Measurements from ENCODE around the gene AKAP13.

The AKAP13 gene

DNA sequence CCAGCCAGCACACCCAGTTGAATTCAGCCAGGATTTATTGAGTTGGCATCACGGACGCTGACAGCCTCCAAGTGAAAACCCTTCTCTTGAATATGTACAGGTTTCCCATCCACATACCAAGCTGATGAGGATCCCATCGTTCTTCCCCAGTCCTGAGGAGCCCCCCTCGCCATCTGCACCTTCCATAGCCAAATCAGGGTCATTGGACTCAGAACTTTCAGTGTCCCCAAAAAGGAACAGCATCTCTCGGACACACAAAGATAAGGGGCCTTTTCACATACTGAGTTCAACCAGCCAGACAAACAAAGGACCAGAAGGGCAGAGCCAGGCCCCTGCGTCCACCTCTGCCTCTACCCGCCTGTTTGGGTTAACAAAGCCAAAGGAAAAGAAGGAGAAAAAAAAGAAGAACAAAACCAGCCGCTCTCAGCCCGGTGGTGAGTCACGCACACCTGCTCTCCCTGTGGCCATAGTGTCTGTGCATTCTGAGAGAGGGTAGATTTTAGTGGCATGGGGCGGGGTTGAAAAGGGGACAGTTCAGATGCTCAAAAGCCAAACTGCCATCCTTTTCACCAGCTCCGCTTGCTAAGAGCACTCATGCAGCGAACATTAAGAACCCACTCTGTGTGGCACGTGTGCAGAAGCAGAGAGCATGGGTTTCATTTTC, 363.1 kb downstream of the AKAP13 start:
- no peak overlapping the region for H3K27ac ChIP-seq (ENCODE audit: low read length)
- no peak for DNase-seq (ENCODE audit: low read depth, low spot score)
- H3K36me3 ChIP-seq (ENCODE audit: control insufficient read depth, insufficient read depth, low read length): peaks cover 11% of the 10 kb centered on the region; the same call in 1 of the 2 replicates
- H3K4me3 ChIP-seq (ENCODE audit: low read length): no peak overlapping the region
- WGBS (ENCODE audit: insufficient coverage, insufficient read length): no CpG with 5 or more reads among the region's 14 CpGs
- H3K4me1 ChIP-seq (ENCODE audit: control insufficient read depth, insufficient read depth, low read length): peaks cover 3% of the 10 kb centered on the region; the same call in 1 of the 2 replicates
- no peaks in the 10 kb centered on the region for H3K9me3 ChIP-seq (ENCODE audit: control insufficient read depth, insufficient read depth, low read length)
- H3K27me3 ChIP-seq (ENCODE audit: control insufficient read depth, insufficient read depth, low read length): no peaks in the 10 kb centered on the region

- peaks cover 6% of the 10 kb centered on the region for H3K4me1 ChIP-seq (ENCODE audit: control insufficient read depth, insufficient read depth, low read length)
- H3K9me3 ChIP-seq (ENCODE audit: control insufficient read depth, insufficient read depth, low read length): no peaks in the 10 kb centered on the region
- no peaks in the 10 kb centered on the region for H3K27me3 ChIP-seq (ENCODE audit: control insufficient read depth, insufficient read depth, low read length)
- H3K4me3 ChIP-seq (ENCODE audit: low read length): no peak overlapping the region
- no peak for DNase-seq (ENCODE audit: low read depth, low spot score)
- H3K36me3 ChIP-seq (ENCODE audit: control insufficient read depth, insufficient read depth, low read length): peaks cover 13% of the 10 kb centered on the region
- no peak overlapping the region for H3K27ac ChIP-seq (ENCODE audit: low read length)
- no CpG with 5 or more reads among the region's 10 CpGs for WGBS (ENCODE audit: insufficient coverage, insufficient read length)
Observed at GRCh38 chr15:85744579-85744978, 364.2 kb downstream of the AKAP13 start.

DNA sequence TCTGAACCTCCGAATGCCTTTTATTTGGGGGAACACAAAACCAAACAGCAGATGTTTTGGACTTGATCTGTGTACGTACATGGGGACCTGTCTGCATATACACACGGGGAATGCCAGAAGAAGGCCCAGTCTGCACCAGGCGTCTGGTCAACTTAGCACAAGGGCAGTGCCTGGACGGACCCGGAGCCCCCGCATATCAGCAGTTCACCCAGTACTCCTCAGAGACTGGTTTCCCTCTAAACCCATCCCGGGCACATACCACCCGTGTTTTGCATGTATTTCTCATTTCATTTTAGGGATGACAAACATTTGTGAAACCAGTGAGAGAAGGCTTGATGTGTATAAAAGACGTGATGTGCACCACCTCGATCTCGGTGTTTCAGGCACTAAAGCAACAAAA, 364.6 kb downstream of the AKAP13 start:
- H3K27ac ChIP-seq (ENCODE audit: low read length): no peak overlapping the region
- WGBS (ENCODE audit: insufficient coverage, insufficient read length): no CpG with 5 or more reads among the region's 12 CpGs
- H3K4me1 ChIP-seq (ENCODE audit: control insufficient read depth, insufficient read depth, low read length): peaks cover 6% of the 10 kb centered on the region
- H3K36me3 ChIP-seq (ENCODE audit: control insufficient read depth, insufficient read depth, low read length): peaks cover 13% of the 10 kb centered on the region
- no peak for DNase-seq (ENCODE audit: low read depth, low spot score)
- H3K9me3 ChIP-seq (ENCODE audit: control insufficient read depth, insufficient read depth, low read length): no peaks in the 10 kb centered on the region
- H3K27me3 ChIP-seq (ENCODE audit: control insufficient read depth, insufficient read depth, low read length): no peaks in the 10 kb centered on the region
- H3K4me3 ChIP-seq (ENCODE audit: low read length): no peak overlapping the region

- Histone ChIP-seq H3K4me1 (ENCODE audit: control insufficient read depth, insufficient read depth, low read length) (peaks cover 10% of the 10 kb centered on the region), H3K27me3 (ENCODE audit: control insufficient read depth, insufficient read depth, low read length) (no peaks in the 10 kb centered on the region), H3K9me3 (ENCODE audit: control insufficient read depth, insufficient read depth, low read length) (no peaks in the 10 kb centered on the region), H3K36me3 (ENCODE audit: control insufficient read depth, insufficient read depth, low read length) (peaks cover 13% of the 10 kb centered on the region), H3K4me3 (ENCODE audit: low read length) (no peak overlapping the region), H3K27ac (ENCODE audit: low read length) (no peak overlapping the region)
- no peak for DNase-seq (ENCODE audit: low read depth, low spot score)
- WGBS (ENCODE audit: insufficient coverage, insufficient read length): no CpG with 5 or more reads among the region's 14 CpGs
Observed at GRCh38 chr15:85745525-85746150, 365.2 kb downstream of the AKAP13 start.

DNA sequence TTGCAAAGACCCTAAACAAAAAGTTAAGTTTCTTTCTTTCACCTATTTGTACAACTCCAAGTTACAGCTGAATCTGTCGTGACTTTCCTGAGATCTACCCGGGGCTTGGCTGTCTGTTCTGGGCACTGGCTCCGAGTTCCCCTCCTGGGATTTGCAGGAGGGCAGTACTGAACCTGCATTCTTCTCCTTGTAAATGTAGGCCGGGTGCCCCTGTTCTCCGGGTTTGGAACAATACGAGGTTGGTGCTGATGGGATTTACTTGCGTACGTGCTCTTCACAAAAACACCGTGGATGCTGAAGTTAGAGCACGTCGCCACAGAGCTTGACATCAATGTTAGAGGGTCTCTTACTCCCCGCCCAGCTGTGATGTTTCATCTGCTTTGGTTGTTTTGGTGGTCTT, 366.2 kb downstream of the AKAP13 start:
- Histone ChIP-seq H3K27me3 (ENCODE audit: control insufficient read depth, insufficient read depth, low read length) (no peaks in the 10 kb centered on the region), H3K36me3 (ENCODE audit: control insufficient read depth, insufficient read depth, low read length) (peaks cover 13% of the 10 kb centered on the region), H3K9me3 (ENCODE audit: control insufficient read depth, insufficient read depth, low read length) (no peaks in the 10 kb centered on the region), H3K27ac (ENCODE audit: low read length) (no peak overlapping the region), H3K4me1 (ENCODE audit: control insufficient read depth, insufficient read depth, low read length) (peaks cover 11% of the 10 kb centered on the region), H3K4me3 (ENCODE audit: low read length) (no peak overlapping the region)
- WGBS (ENCODE audit: insufficient coverage, insufficient read length): no CpG with 5 or more reads among the region's 12 CpGs
- no peak for DNase-seq (ENCODE audit: low read depth, low spot score)

DNA sequence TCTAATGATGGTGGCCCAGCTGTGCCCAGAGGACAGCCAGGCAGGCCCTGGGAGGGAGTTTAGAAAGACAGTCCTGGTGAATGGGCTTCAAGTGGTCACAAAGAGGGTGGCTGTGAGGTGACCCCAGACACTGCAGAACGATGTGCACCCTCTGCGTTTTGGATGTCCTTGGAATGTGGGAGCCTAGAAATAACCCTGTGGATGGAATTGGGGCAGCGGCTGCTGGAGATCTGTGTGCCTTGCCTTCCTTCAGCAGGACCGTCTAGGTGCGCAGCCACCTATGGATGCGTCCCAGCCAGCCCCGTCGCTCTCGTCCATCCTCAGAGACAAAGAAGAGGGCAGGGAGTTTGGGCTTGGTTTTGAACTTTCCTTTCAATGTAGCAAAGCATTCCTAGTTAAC, 367.8 kb downstream of the AKAP13 start:
- Histone ChIP-seq H3K27me3 (ENCODE audit: control insufficient read depth, insufficient read depth, low read length) (no peaks in the 10 kb centered on the region), H3K4me1 (ENCODE audit: control insufficient read depth, insufficient read depth, low read length) (peaks cover 14% of the 10 kb centered on the region), H3K27ac (ENCODE audit: low read length) (no peak overlapping the region), H3K9me3 (ENCODE audit: control insufficient read depth, insufficient read depth, low read length) (no peaks in the 10 kb centered on the region), H3K36me3 (ENCODE audit: control insufficient read depth, insufficient read depth, low read length) (peaks cover 13% of the 10 kb centered on the region), H3K4me3 (ENCODE audit: low read length) (no peak overlapping the region)
- WGBS (ENCODE audit: insufficient coverage, insufficient read length): no CpG with 5 or more reads among the region's 9 CpGs
- DNase-seq (ENCODE audit: low read depth, low spot score): no peak

GRCh38 chr15:85748729-85749128, 368.3 kb downstream of the AKAP13 start:
- no peak overlapping the region for H3K27ac ChIP-seq (ENCODE audit: low read length)
- H3K27me3 ChIP-seq (ENCODE audit: control insufficient read depth, insufficient read depth, low read length): no peaks in the 10 kb centered on the region
- H3K36me3 ChIP-seq (ENCODE audit: control insufficient read depth, insufficient read depth, low read length): peaks cover 13% of the 10 kb centered on the region
- whole genome bisulfite sequencing (ENCODE audit: insufficient coverage, insufficient read length): no CpG with 5 or more reads among the region's 11 CpGs
- DNase-seq (ENCODE audit: low read depth, low spot score): peak; percentile 35
- H3K4me1 ChIP-seq (ENCODE audit: control insufficient read depth, insufficient read depth, low read length): peaks cover 14% of the 10 kb centered on the region
- no peaks in the 10 kb centered on the region for H3K9me3 ChIP-seq (ENCODE audit: control insufficient read depth, insufficient read depth, low read length)
- H3K4me3 ChIP-seq (ENCODE audit: low read length): no peak overlapping the region

DNA sequence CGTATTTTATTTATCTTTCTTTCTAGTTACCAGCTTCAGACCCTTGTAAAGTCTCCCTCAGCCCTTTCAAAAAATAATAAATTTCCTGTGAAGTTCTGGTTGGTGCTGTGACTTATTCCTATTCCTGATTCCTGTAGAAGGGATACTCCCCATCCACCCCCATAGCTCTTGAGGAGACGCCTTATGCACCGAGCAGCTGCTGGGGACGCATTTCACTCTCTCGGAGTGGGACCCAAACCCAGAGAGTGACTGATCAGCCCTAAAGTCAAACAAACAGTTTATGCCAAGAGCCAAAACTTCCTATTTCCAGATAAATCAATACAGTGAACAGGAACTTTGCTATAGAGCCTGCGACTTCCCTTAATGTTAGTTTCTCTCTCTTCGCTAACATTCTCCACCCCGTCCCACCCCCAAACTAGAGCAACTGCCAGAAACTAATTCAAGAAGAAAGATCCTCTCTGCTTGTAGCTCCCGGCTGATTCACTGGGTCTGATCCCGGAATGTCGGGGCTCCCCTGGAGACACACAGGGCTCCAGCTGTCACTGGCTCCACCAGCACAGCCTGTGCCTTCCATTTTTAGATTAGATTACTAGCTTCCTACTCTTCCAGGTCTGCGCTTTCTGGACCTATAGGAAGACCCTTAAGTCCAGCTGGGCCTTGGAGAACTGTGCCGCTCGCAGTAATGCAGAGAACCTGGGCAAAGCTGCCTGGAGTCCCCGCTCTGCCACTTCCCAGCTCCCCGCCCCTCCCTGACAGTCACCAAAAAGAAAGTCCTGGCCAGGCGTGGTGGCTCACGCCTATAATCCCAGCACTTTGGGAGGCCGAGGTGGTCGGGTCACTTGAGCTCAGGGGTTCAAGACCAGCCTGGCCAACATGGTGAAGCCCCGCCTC, 369.1 kb downstream of the AKAP13 start:
- no peak overlapping the region for H3K4me3 ChIP-seq (ENCODE audit: low read length)
- H3K27ac ChIP-seq (ENCODE audit: low read length): no peak overlapping the region

GRCh38 chr15:85750319-85751290, 370.2 kb downstream of the AKAP13 start:
- no peaks in the 10 kb centered on the region for H3K27me3 ChIP-seq (ENCODE audit: control insufficient read depth, insufficient read depth, low read length)
- DNase-seq (ENCODE audit: low read depth, low spot score): no peak
- H3K9me3 ChIP-seq (ENCODE audit: control insufficient read depth, insufficient read depth, low read length): no peaks in the 10 kb centered on the region
- no peak overlapping the region for H3K27ac ChIP-seq (ENCODE audit: low read length)
- H3K4me1 ChIP-seq (ENCODE audit: control insufficient read depth, insufficient read depth, low read length): peaks cover 14% of the 10 kb centered on the region
- no CpG with 5 or more reads among the region's 27 CpGs for WGBS (ENCODE audit: insufficient coverage, insufficient read length)
- H3K4me3 ChIP-seq (ENCODE audit: low read length): no peak overlapping the region
- peaks cover 7% of the 10 kb centered on the region for H3K36me3 ChIP-seq (ENCODE audit: control insufficient read depth, insufficient read depth, low read length)

More for the DNA sequence above, 369.1 kb downstream of the AKAP13 start:
- Histone ChIP-seq H3K4me1 (ENCODE audit: control insufficient read depth, insufficient read depth, low read length) (peaks cover 14% of the 10 kb centered on the region), H3K9me3 (ENCODE audit: control insufficient read depth, insufficient read depth, low read length) (no peaks in the 10 kb centered on the region), H3K27me3 (ENCODE audit: control insufficient read depth, insufficient read depth, low read length) (no peaks in the 10 kb centered on the region), H3K36me3 (ENCODE audit: control insufficient read depth, insufficient read depth, low read length) (peaks cover 13% of the 10 kb centered on the region)
- DNase-seq (ENCODE audit: low read depth, low spot score): no peak
- no CpG with 5 or more reads among the region's 21 CpGs for WGBS (ENCODE audit: insufficient coverage, insufficient read length)

Data from iPS DF 6.9 (cell line).